Body of pancreas (tissue), 4 donors: ENCODE data around the gene FPR2.

Experiments
- CTCF ChIP-seq, 7 experiments: fragments of 450-650 bp in 4 of 7; fragments of 200-600 bp in 3 of 7; sonication (generic) in 3 of 7; IDR thresholded peaks; one replicate each; pipeline ENCODE4 v1.5.1; 2016 to 2019; ENCODE audit warnings: antibody characterized with exemption in 7 of 7
- POLR2A ChIP-seq, 3 donors: fragments of 450-650 bp; IDR thresholded peaks; one replicate each; pipeline ENCODE4 v1.6.1; 2016; ENCODE audit warnings: antibody characterized with exemption in 3 of 3, mild to moderate bottlenecking in 2 of 3

- no peak for TF ChIP-seq CTCF (IDR thresholded peaks at IDR 0.05)
- TF ChIP-seq POLR2A (IDR thresholded peaks at IDR 0.05): no peak
Measured at GRCh38 chr19:51737924-51738323, 23.1 kb upstream of the FPR2 start.
